Spleen (tissue), 7 donors: ENCODE measurements around the gene ETV6.

Source experiments
- POLR2A ChIP-seq, 3 donors: fragments of 450-650 bp; IDR thresholded peaks; one replicate each; pipeline ENCODE4 v1.5.1; 2017; ENCODE audit warnings: antibody characterized with exemption in 3 of 3, mild to moderate bottlenecking in 1 of 3
- TF ChIP-seq, protein P1 (sequence below), 11 experiments: fragments of 200-600 bp in 7 of 11; fragments of 450-650 bp in 4 of 11; sonication (generic) in 4 of 11; IDR thresholded peaks in 8 of 11; conservative IDR thresholded peaks in 3 of 11; 1 replicate in 7 of 11; 2 replicates in 4 of 11; pipeline versions ENCODE4 v1.4.0 to v1.8.0; 2016 to 2021; ENCODE audit warnings: antibody characterized with exemption in 11 of 11, inconsistent platforms in 4 of 11, mild to moderate bottlenecking in 1 of 11
- donor health status: DM: no; HTN: no; CAD: no; lungs with moderate emphysema.
- donor health status: DM: no; HTN: no; CAD: no.
- donor health status: DM: no; HTN: no; CAD: no.

DNA sequence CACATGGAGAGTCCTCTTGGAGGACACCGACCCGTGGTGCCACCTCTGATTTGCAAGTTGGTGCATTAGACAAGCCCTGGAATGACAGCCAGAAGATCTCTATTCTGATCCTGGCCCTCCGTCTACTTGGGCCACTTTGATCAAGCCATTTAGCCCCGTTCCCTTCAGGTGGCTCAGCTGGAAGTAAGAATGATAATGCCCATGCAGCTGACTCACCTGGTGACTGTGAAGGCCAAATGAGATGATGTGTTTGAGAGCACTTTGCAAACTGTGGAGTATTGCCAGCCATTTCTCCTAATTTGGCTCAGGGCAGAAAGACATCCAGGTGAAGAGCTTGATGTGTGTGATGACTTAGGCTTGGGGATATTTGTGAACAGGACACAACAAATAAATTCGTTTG is 165.9 kb downstream of the ETV6 start:
- TF ChIP-seq, protein P1, sequence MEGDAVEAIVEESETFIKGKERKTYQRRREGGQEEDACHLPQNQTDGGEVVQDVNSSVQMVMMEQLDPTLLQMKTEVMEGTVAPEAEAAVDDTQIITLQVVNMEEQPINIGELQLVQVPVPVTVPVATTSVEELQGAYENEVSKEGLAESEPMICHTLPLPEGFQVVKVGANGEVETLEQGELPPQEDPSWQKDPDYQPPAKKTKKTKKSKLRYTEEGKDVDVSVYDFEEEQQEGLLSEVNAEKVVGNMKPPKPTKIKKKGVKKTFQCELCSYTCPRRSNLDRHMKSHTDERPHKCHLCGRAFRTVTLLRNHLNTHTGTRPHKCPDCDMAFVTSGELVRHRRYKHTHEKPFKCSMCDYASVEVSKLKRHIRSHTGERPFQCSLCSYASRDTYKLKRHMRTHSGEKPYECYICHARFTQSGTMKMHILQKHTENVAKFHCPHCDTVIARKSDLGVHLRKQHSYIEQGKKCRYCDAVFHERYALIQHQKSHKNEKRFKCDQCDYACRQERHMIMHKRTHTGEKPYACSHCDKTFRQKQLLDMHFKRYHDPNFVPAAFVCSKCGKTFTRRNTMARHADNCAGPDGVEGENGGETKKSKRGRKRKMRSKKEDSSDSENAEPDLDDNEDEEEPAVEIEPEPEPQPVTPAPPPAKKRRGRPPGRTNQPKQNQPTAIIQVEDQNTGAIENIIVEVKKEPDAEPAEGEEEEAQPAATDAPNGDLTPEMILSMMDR (IDR thresholded peaks at IDR 0.05 in 8 of 11, conservative IDR thresholded peaks at IDR 0.05 in 3 of 11), result no peak
- no peak for TF ChIP-seq POLR2A (IDR thresholded peaks at IDR 0.05)
